Measurements from ENCODE around the gene RAD18.

The RAD18 gene

GRCh38 chr3:8891303-8891702, 72.0 kb downstream of the RAD18 start:
- no peak for TF ChIP-seq EGR1 (IDR thresholded peaks at IDR 0.05)
- TF ChIP-seq TAF1 (IDR thresholded peaks at IDR 0.05; ENCODE audit: low read depth) = no peak
- no peak for TF ChIP-seq TEAD4 (IDR thresholded peaks at IDR 0.05)
- TF ChIP-seq ZBTB7A (IDR thresholded peaks at IDR 0.05; ENCODE audit: low read depth) = no peak
- TF ChIP-seq EP300 (IDR thresholded peaks at IDR 0.05; ENCODE audit: borderline replicate concordance) = no peak
- no peak for TF ChIP-seq CREB1 (IDR thresholded peaks at IDR 0.05; ENCODE audit: low read depth)
- TF ChIP-seq, protein P1, sequence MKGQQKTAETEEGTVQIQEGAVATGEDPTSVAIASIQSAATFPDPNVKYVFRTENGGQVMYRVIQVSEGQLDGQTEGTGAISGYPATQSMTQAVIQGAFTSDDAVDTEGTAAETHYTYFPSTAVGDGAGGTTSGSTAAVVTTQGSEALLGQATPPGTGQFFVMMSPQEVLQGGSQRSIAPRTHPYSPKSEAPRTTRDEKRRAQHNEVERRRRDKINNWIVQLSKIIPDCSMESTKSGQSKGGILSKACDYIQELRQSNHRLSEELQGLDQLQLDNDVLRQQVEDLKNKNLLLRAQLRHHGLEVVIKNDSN (IDR thresholded peaks at IDR 0.05) = no peak
- TF ChIP-seq CEBPB (IDR thresholded peaks at IDR 0.05) = no peak
- no peak for TF ChIP-seq YY1 (IDR thresholded peaks at IDR 0.05; ENCODE audit: low read depth)
- TF ChIP-seq FOXM1 (IDR thresholded peaks at IDR 0.05; ENCODE audit: borderline replicate concordance, low read depth) = no peak
- no peak for TF ChIP-seq RAD21 (IDR thresholded peaks at IDR 0.05; ENCODE audit: low read depth)
- no peak for TF ChIP-seq MAX (IDR thresholded peaks at IDR 0.05)

- no peak for TF ChIP-seq EGR1 (IDR thresholded peaks at IDR 0.05)
These were observed 74.9 kb downstream of the RAD18 start for GRCh38 chr3:8888301-8888915.

GRCh38 chr3:8887435-8888300, 75.6 kb downstream of the RAD18 start:
- TF ChIP-seq CEBPB (IDR thresholded peaks at IDR 0.05) = no peak
- no peak for TF ChIP-seq TAF1 (IDR thresholded peaks at IDR 0.05; ENCODE audit: low read depth)
- TF ChIP-seq RAD21 (IDR thresholded peaks at IDR 0.05; ENCODE audit: low read depth) = no peak
- no peak for TF ChIP-seq CREB1 (IDR thresholded peaks at IDR 0.05; ENCODE audit: low read depth)
- TF ChIP-seq, protein P1 (IDR thresholded peaks at IDR 0.05) = no peak
- TF ChIP-seq EP300 (IDR thresholded peaks at IDR 0.05; ENCODE audit: borderline replicate concordance) = no peak
- TF ChIP-seq TEAD4 (IDR thresholded peaks at IDR 0.05) = no peak

- TF ChIP-seq, protein P2, sequence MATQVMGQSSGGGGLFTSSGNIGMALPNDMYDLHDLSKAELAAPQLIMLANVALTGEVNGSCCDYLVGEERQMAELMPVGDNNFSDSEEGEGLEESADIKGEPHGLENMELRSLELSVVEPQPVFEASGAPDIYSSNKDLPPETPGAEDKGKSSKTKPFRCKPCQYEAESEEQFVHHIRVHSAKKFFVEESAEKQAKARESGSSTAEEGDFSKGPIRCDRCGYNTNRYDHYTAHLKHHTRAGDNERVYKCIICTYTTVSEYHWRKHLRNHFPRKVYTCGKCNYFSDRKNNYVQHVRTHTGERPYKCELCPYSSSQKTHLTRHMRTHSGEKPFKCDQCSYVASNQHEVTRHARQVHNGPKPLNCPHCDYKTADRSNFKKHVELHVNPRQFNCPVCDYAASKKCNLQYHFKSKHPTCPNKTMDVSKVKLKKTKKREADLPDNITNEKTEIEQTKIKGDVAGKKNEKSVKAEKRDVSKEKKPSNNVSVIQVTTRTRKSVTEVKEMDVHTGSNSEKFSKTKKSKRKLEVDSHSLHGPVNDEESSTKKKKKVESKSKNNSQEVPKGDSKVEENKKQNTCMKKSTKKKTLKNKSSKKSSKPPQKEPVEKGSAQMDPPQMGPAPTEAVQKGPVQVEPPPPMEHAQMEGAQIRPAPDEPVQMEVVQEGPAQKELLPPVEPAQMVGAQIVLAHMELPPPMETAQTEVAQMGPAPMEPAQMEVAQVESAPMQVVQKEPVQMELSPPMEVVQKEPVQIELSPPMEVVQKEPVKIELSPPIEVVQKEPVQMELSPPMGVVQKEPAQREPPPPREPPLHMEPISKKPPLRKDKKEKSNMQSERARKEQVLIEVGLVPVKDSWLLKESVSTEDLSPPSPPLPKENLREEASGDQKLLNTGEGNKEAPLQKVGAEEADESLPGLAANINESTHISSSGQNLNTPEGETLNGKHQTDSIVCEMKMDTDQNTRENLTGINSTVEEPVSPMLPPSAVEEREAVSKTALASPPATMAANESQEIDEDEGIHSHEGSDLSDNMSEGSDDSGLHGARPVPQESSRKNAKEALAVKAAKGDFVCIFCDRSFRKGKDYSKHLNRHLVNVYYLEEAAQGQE (IDR thresholded peaks at IDR 0.05; ENCODE audit: low read depth) = no peak
- TF ChIP-seq TAF1 (IDR thresholded peaks at IDR 0.05; ENCODE audit: low read depth) (no peak), EP300 (IDR thresholded peaks at IDR 0.05; ENCODE audit: borderline replicate concordance) (no peak), YY1 (IDR thresholded peaks at IDR 0.05; ENCODE audit: low read depth) (no peak), MAX (IDR thresholded peaks at IDR 0.05) (no peak), ZBTB7A (IDR thresholded peaks at IDR 0.05; ENCODE audit: low read depth) (no peak), RAD21 (IDR thresholded peaks at IDR 0.05; ENCODE audit: low read depth) (no peak), EGR1 (IDR thresholded peaks at IDR 0.05) (no peak), NFIC (IDR thresholded peaks at IDR 0.05) (no peak), CEBPB (IDR thresholded peaks at IDR 0.05) (no peak), TCF12 (IDR thresholded peaks at IDR 0.05; ENCODE audit: low read depth) (no peak), CREB1 (IDR thresholded peaks at IDR 0.05; ENCODE audit: low read depth) (no peak), TEAD4 (IDR thresholded peaks at IDR 0.05) (no peak), FOXM1 (IDR thresholded peaks at IDR 0.05; ENCODE audit: borderline replicate concordance, low read depth) (no peak)
- TF ChIP-seq, protein P1 (IDR thresholded peaks at IDR 0.05) = no peak
These were observed 76.7 kb downstream of the RAD18 start for GRCh38 chr3:8886546-8886945.

DNA sequence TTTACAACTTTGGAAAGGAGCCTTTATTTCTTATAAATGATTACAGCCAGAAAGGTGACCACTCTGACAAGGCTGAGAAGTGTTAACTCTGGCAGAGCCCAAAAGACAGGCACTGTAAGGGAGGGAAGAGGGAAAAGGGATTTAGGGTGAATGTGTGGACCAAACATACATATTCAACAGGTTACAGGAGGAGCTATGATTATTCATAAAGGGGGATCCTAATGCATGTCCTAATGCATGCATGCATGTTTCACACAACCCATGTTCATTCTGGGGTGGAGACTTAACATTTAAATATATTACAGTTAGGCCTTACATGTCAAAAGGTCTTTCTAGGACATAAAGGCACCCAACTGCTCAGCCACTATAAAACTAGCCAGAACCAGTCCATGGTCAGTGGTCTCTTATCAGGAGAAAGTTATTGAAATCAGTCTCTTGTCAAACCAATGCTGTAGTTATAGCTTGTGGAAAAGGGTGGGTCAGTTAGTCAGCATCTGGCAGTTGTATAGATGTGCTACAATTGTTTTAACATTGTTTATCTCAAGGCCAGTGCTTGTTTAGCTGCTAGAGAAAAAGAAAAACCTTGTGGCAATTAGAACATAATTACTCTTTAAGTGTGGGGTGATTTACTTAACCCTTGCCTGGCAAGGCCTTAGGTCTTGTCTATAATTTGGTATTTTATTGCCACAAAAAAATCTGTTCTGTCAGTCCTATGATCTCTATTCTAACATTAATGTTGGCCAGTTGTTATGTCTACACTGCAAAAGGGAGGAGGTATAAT, 77.5 kb downstream of the RAD18 start:
- no peak for TF ChIP-seq EP300 (IDR thresholded peaks at IDR 0.05; ENCODE audit: borderline replicate concordance)
- TF ChIP-seq, protein P1 (IDR thresholded peaks at IDR 0.05) = no peak
- TF ChIP-seq YY1 (IDR thresholded peaks at IDR 0.05; ENCODE audit: low read depth) = no peak
- no peak for TF ChIP-seq FOXM1 (IDR thresholded peaks at IDR 0.05; ENCODE audit: borderline replicate concordance, low read depth)
- TF ChIP-seq TEAD4 (IDR thresholded peaks at IDR 0.05) = no peak
- no peak for TF ChIP-seq ZBTB7A (IDR thresholded peaks at IDR 0.05; ENCODE audit: low read depth)
- no peak for TF ChIP-seq MAX (IDR thresholded peaks at IDR 0.05)
- no peak for TF ChIP-seq TCF12 (IDR thresholded peaks at IDR 0.05; ENCODE audit: low read depth)
- TF ChIP-seq EGR1 (IDR thresholded peaks at IDR 0.05) = no peak
- TF ChIP-seq CREB1 (IDR thresholded peaks at IDR 0.05; ENCODE audit: low read depth) = no peak
- TF ChIP-seq, protein P2 (IDR thresholded peaks at IDR 0.05; ENCODE audit: low read depth) = no peak
- no peak for TF ChIP-seq CEBPB (IDR thresholded peaks at IDR 0.05)
- no peak for TF ChIP-seq NFIC (IDR thresholded peaks at IDR 0.05)
- TF ChIP-seq TAF1 (IDR thresholded peaks at IDR 0.05; ENCODE audit: low read depth) = no peak
- no peak for TF ChIP-seq RAD21 (IDR thresholded peaks at IDR 0.05; ENCODE audit: low read depth)
